B cell (primary cell): ENCODE data around the gene PEAK1. TPM values are rescaled to one million over a fixed set of nuclear protein-coding genes. Genes with fewer than 3 reads are reported as not detected.

ENCODE experiments used
- ATAC-seq: fragments of 200-7000 bp; cut with Tn5 transposase; one replicate; pipeline ENCODE4 v1.10.0; 2021; ENCODE audit warnings: low read depth, mild to moderate bottlenecking, moderate number of reproducible peaks, moderate library complexity
- CTCF ChIA-PET: fragments of 350-600 bp; sonication (Branson Sonifier 250); formaldehyde crosslinking; loops from one replicate; lab custom pipeline; 2021; ENCODE audit warnings: antibody characterized with exemption, inconsistent platforms; lab: Charles Lee
- POLR2A ChIA-PET: fragments of 350-600 bp; sonication (Branson Sonifier 250); formaldehyde crosslinking; loops from one replicate; lab custom pipeline; 2021; ENCODE audit warnings: antibody characterized with exemption; lab: Charles Lee
- DNase-seq: peaks from one replicate; pipeline ENCODE4 v3.0.0; 2013
- H2AFZ ChIP-seq: 2 replicates; pipeline ENCODE4 v1.6.1; 2012; ENCODE audit warnings: mild to moderate bottlenecking, low read depth, low read length; ENCODE audit not compliant: insufficient read depth, poor library complexity, severe bottlenecking
- H3K27ac ChIP-seq, 2 donors: 1 replicate in 1 of 2; 2 replicates in 1 of 2; pipeline ENCODE4 v1.5.1; 2012 to 2013; ENCODE audit warnings: low read length in 2 of 2, mild to moderate bottlenecking in 2 of 2, moderate library complexity in 1 of 2
- H3K27me3 ChIP-seq, 4 experiments: fragments of 200-600 bp in 1 of 4; sonication (generic) in 1 of 4; replicated peaks in 1 of 4; 1 replicate in 2 of 4; 2 replicates in 2 of 4; pipeline versions ENCODE4 v1.6.1 to v1.7.0; 2013 to 2016; ENCODE audit warnings: low read length in 3 of 4, mild to moderate bottlenecking in 2 of 4, mixed read lengths in 1 of 4, moderate library complexity in 1 of 4; ENCODE audit not compliant: insufficient read depth in 4 of 4, control insufficient read depth in 3 of 4; ENCODE audit errors: control extremely low read depth in 1 of 4
- H3K36me3 ChIP-seq, 2 experiments: replicated peaks in 1 of 2; 1 replicate in 1 of 2; 2 replicates in 1 of 2; pipeline versions ENCODE4 v1.6.1 to v1.7.1; 2013; ENCODE audit warnings: low read length in 1 of 2; ENCODE audit not compliant: insufficient read depth in 2 of 2, control insufficient read depth in 1 of 2; ENCODE audit errors: control extremely low read depth in 1 of 2, extremely low read depth in 1 of 2
- H3K4me1 ChIP-seq, 2 donors: fragments of 200-600 bp in 1 of 2; sonication (generic) in 1 of 2; 1 replicate in 1 of 2; 2 replicates in 1 of 2; pipeline versions ENCODE4 v1.5.1 to v1.6.1; 2013 to 2017; ENCODE audit warnings: low read length in 2 of 2; ENCODE audit not compliant: control insufficient read depth in 2 of 2, insufficient read depth in 2 of 2
- H3K4me2 ChIP-seq: replicated peaks from 2 replicates; pipeline ENCODE3; 2012; ENCODE audit warnings: mild to moderate bottlenecking, low read depth, low read length; ENCODE audit not compliant: poor library complexity, severe bottlenecking
- H3K4me3 ChIP-seq, 5 experiments: fragments of 200-600 bp in 1 of 5; sonication (generic) in 1 of 5; 1 replicate in 3 of 5; 2 replicates in 2 of 5; pipeline versions ENCODE4 v1.5.1 to v1.7.0; 2011 to 2016; ENCODE audit warnings: low read length in 4 of 5, mild to moderate bottlenecking in 4 of 5, low read depth in 2 of 5, control low read depth in 1 of 5, moderate library complexity in 1 of 5; ENCODE audit not compliant: insufficient read depth in 1 of 5; ENCODE audit errors: control extremely low read depth in 1 of 5, extremely low read depth in 1 of 5
- H3K79me2 ChIP-seq: fragments of 200-600 bp; sonication (generic); one replicate; pipeline ENCODE4 v1.6.0; 2016; ENCODE audit warnings: low read length; ENCODE audit not compliant: control insufficient read depth, insufficient read depth
- H3K9ac ChIP-seq: fragments of 200-600 bp; sonication (generic); 2 replicates; pipeline ENCODE4 v1.6.1; 2017; ENCODE audit warnings: mild to moderate bottlenecking, low read length, moderate library complexity
- H3K9me3 ChIP-seq, 3 donors: one replicate each; pipeline versions ENCODE4 v1.6.1 to v1.7.1; 2013; ENCODE audit warnings: low read length in 2 of 3; ENCODE audit not compliant: control insufficient read depth in 2 of 3, insufficient read depth in 1 of 3; ENCODE audit errors: control extremely low read depth in 1 of 3
- H4K20me1 ChIP-seq: 2 replicates; pipeline ENCODE4 v1.6.0; 2012; ENCODE audit warnings: mild to moderate bottlenecking, low read length; ENCODE audit not compliant: insufficient read depth, control insufficient read depth, poor library complexity, severe bottlenecking
- H3K27ac Mint-ChIP-seq: one replicate; pipeline ENCODE4 v1.8.0; 2021; ENCODE audit warnings: mixed read lengths
- H3K27me3 Mint-ChIP-seq: one replicate; pipeline ENCODE4 v1.8.0; 2021; ENCODE audit warnings: mixed read lengths
- H3K4me1 Mint-ChIP-seq: one replicate; pipeline ENCODE4 v1.8.0; 2021; ENCODE audit warnings: mixed read lengths
- H3K4me3 Mint-ChIP-seq: one replicate; pipeline ENCODE4 v1.8.0; 2021; ENCODE audit warnings: mixed read lengths
- H3K9me3 Mint-ChIP-seq: one replicate; pipeline ENCODE4 v1.8.0; 2022; ENCODE audit warnings: mixed read lengths; ENCODE audit not compliant: insufficient read depth
- EZH2 ChIP-seq: IDR thresholded peaks from 2 replicates; pipeline ENCODE4 v1.6.1; 2012; ENCODE audit warnings: borderline replicate concordance, low read depth, mild to moderate bottlenecking, moderate library complexity, low read length; ENCODE audit not compliant: insufficient read depth, poor library complexity, severe bottlenecking
- WGBS: methylation state at CpG from one replicate; pipeline ENCODE4 v1.1.5; 2013; ENCODE audit warnings: missing lambda C conversion rate; ENCODE audit not compliant: insufficient coverage; 5-methylcytosine and 5-hydroxymethylcytosine counted together
- intact Hi-C: fragments of 100-400 bp; cut with micrococcal nuclease; formaldehyde crosslinking; loops from one replicate; pipeline ENCODE4 v1.10.0; 2022
- polyA plus RNA-seq: library from polyadenylated mRNA; depleted of rRNA; stranded (reverse); fragments of >200 nt; gene quantifications from 2 replicates; pipeline ENCODE4 v1.2.3, GENCODE V29; 2012
- total RNA-seq, 2 donors: library from RNA; stranded (reverse); fragments of 120-200 nt in 1 of 2; gene quantifications; 1 replicate in 1 of 2; 2 replicates in 1 of 2; pipeline versions ENCODE4 v1.2.3 to v1.2.4, GENCODE V29; 2013 to 2022
- TF ChIP-seq, protein P1 (sequence below): fragments of 200-600 bp; IDR thresholded peaks from one replicate; pipeline ENCODE4 v1.8.0; 2022; ENCODE audit warnings: antibody characterized with exemption, mild to moderate bottlenecking

Gene PEAK1
- total and polyA plus RNA-seq, 2 donors (not counting 1 experiment from before 2014, with no cell fraction given): 13.4 to 38.0 TPM

DNA sequence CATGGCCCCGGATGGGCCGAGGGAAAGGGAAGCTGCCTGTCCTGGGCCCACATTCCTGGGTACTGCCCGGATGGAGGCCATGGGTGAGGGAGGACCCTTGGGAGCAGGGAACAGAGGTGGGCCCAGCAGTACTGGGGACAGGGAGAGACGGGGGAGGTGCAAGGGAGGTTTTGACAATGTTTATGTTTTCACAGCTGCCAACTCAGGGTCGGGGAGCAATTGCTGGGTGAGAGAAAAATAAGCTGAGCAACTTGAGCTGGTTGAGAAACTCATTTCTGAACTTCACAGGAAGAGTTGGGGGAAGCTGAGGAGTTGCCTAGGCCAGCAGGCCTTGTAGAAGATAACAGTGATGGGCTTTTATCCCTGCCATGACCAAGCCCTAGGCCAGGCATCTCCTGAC is 337.9 kb downstream of the PEAK1 start:
- intact Hi-C loops: loop anchor here (5.0 kb wide), 1 partner anchor 105 kb away; no protein-coding TSS in a partner anchor
- H3K4me3 ChIP-seq: peak overlapping the region in 1 of 5 experiments; percentile 12
- 80% methylated on average over 5 of the region's 5 CpGs for WGBS
- ChIA-PET POLR2A (no interaction called here), CTCF (interaction anchor here (1.3 to 1.6 kb wide), 3 partner anchors 36 to 461 kb away, joined by 4 to 7 read pairs (median 4); no protein-coding TSS in a partner anchor)
- H3K27ac ChIP-seq: peak overlapping the region; percentile 80 to 92
- no peaks in the 10 kb centered on the region for H3K36me3 ChIP-seq
- no peaks in the 10 kb centered on the region for H4K20me1 ChIP-seq
- H2AFZ ChIP-seq: peak overlapping the region; percentile 57
- no peak overlapping the region for H3K9ac ChIP-seq
- DNase-seq: peak; percentile 28
- H3K4me2 ChIP-seq: peak overlapping the region; percentile 68
- Mint-ChIP-seq H3K4me1 (peaks cover 55% of the 10 kb centered on the region), H3K9me3 (no peaks in the 10 kb centered on the region), H3K27me3 (no peaks in the 10 kb centered on the region), H3K4me3 (no peak overlapping the region), H3K27ac (peak overlapping the region; percentile 63)
- peaks cover 0 to 10% (median 0%) of the 10 kb centered on the region in 3 donors for H3K9me3 ChIP-seq
- no peaks in the 10 kb centered on the region for H3K27me3 ChIP-seq
- TF ChIP-seq, protein P1, sequence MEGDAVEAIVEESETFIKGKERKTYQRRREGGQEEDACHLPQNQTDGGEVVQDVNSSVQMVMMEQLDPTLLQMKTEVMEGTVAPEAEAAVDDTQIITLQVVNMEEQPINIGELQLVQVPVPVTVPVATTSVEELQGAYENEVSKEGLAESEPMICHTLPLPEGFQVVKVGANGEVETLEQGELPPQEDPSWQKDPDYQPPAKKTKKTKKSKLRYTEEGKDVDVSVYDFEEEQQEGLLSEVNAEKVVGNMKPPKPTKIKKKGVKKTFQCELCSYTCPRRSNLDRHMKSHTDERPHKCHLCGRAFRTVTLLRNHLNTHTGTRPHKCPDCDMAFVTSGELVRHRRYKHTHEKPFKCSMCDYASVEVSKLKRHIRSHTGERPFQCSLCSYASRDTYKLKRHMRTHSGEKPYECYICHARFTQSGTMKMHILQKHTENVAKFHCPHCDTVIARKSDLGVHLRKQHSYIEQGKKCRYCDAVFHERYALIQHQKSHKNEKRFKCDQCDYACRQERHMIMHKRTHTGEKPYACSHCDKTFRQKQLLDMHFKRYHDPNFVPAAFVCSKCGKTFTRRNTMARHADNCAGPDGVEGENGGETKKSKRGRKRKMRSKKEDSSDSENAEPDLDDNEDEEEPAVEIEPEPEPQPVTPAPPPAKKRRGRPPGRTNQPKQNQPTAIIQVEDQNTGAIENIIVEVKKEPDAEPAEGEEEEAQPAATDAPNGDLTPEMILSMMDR: no peak
- TF ChIP-seq EZH2: no peak
- no peaks in the 10 kb centered on the region for H3K79me2 ChIP-seq
- ATAC-seq: no peak
- H3K4me1 ChIP-seq: peaks cover 48 to 52% of the 10 kb centered on the region in 2 donors

DNA sequence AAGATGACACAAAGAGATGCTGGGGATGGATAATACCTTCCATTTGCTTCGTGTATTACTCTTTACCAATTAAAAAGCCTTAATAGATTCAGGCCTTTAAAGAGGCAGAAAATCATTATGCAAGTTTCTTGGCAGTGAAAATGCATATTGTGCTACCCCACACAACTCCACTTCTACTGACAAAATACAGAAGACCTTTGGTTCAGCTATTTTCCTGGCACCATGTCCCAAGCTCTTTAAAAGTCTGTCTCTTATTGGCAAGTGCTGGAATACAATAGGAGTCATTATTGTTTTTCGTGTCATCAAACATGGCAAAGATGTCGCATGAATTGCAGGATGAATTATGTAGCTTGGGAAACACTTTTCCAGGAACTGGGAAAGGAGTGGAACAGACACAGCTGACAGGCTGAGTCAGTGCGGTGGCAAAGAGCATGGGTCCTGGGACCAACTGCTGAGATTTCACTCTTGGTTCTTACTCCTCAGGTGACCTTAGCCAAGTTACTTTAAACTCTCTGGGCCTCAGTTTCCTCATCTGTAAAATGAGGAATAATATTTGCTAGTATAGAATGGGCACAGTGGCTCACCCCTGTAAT is 343.5 kb downstream of the PEAK1 start:
- WGBS: 100% methylated on average over 2 of the region's 4 CpGs
- no peak for ATAC-seq

More for the DNA sequence above, 343.5 kb downstream of the PEAK1 start:
- no peak overlapping the region for H3K27ac Mint-ChIP-seq
- Histone ChIP-seq H3K79me2 (peaks cover 10% of the 10 kb centered on the region), H3K27me3 (no peaks in the 10 kb centered on the region), H3K9ac (no peak overlapping the region), H2AFZ (no peak overlapping the region), H4K20me1 (no peaks in the 10 kb centered on the region), H3K4me3 (no peak overlapping the region), H3K4me2 (no peak overlapping the region), H3K4me1 (peaks cover 3 to 6% of the 10 kb centered on the region in 2 donors), H3K36me3 (no peaks in the 10 kb centered on the region), H3K27ac (no peak overlapping the region), H3K9me3 (peaks cover 0 to 10% (median 0%) of the 10 kb centered on the region in 3 donors)
- H3K9me3 Mint-ChIP-seq: no peaks in the 10 kb centered on the region
- no peak for DNase-seq
- intact Hi-C loops: no loop called here
- no peak overlapping the region for H3K4me3 Mint-ChIP-seq
- ChIA-PET CTCF (interaction anchor here (0.7 kb wide), 1 partner anchor 31 kb away, joined by 3 read pairs; no protein-coding TSS in a partner anchor), POLR2A (no interaction called here)
- H3K4me1 Mint-ChIP-seq: peaks cover 18% of the 10 kb centered on the region
- no peak for TF ChIP-seq EZH2
- no peaks in the 10 kb centered on the region for H3K27me3 Mint-ChIP-seq
